Lower lobe of right lung (tissue), 2 donors: ENCODE data around the gene CLCN2. TPM values are rescaled to one million over a fixed set of nuclear protein-coding genes. Genes with fewer than 3 reads are reported as not detected.

ENCODE experiments used
- ATAC-seq, 2 donors: fragments of 200-7000 bp; cut with Tn5 transposase; one replicate each; pipeline ENCODE4 v1.9.1; 2020 to 2022; ENCODE audit warnings: mild to moderate bottlenecking in 2 of 2, moderate library complexity in 2 of 2
- DNase-seq: peaks from one replicate; pipeline ENCODE4 v3.0.0-alpha.2; 2020
- H3K27ac ChIP-seq: fragments of 200-600 bp; one replicate; pipeline ENCODE4 v1.8.0; 2022
- H3K27me3 ChIP-seq: fragments of 200-600 bp; one replicate; pipeline ENCODE4 v1.8.0; 2022; ENCODE audit warnings: low read depth
- H3K36me3 ChIP-seq: fragments of 200-600 bp; one replicate; pipeline ENCODE4 v1.8.0; 2022; ENCODE audit warnings: mild to moderate bottlenecking
- H3K4me1 ChIP-seq: fragments of 200-600 bp; one replicate; pipeline ENCODE4 v1.8.0; 2022
- H3K4me3 ChIP-seq: fragments of 200-600 bp; one replicate; pipeline ENCODE4 v1.8.0; 2022; ENCODE audit warnings: mild to moderate bottlenecking
- H3K9me3 ChIP-seq: fragments of 200-600 bp; one replicate; pipeline ENCODE4 v1.8.0; 2022
- intact Hi-C: fragments of 100-400 bp; cut with DNase I; formaldehyde crosslinking; loops from one replicate; pipeline ENCODE4 v1.11.0; 2022
- long read RNA-seq: library from polyadenylated mRNA; unstranded; transcript quantifications from one replicate; pipeline ENCODE4 v2.0.0, GENCODE V29; 2021
- total RNA-seq: library from RNA; stranded (reverse); fragmentation: NEBNext Ultra II Directional; extraction: Animal tissue kit (Norgen Biotek cat#: 25700); gene quantifications from one replicate; pipeline ENCODE4 v1.2.1, GENCODE V29; 2021
- TF ChIP-seq, protein P1 (sequence below): fragments of 200-600 bp; IDR thresholded peaks from one replicate; pipeline ENCODE4 v1.8.0; 2022; ENCODE audit warnings: antibody characterized with exemption, mild to moderate bottlenecking
- donor health status: DM: no; HTN: yes; CAD: no; lungs with severe emphysema.

The CLCN2 gene
- 4.4 TPM for total RNA-seq
- long read RNA-seq, partial matches to known transcripts: 2 of 8 reads
- long read RNA-seq, other reads (novel, unspliced or antisense): 4 of 8 reads

DNA sequence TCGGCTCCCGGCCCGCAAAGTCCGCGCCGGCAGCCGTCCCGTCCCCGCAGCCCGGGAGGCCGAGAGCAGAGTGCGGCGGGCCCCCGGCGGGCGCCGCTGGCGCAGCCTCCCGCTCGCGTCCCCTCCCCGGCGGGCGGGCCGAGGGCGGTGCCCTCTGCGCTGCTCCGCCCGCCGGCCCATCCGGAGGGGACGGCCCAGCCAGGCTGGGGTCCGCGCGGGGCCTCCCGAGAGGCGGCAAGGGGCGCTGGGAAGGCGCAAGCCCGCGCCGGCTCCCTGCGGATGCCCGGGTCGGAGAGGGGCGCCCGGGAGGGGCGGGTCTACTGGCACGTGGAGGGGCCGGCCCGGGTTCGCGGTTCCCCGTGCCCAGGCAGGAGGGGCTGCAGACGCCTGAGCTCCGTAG lies at the start of gene CLCN2, which contains the start of gene POLR2H:
TSS of gene CLCN2 (minus strand) at position 74 of the 400 bp plus-strand sequence. CDS start 126 bp downstream, outside the sequence.
TSS of gene POLR2H (plus strand) at position 179 of the 400 bp plus-strand sequence. CDS start 1,783 bp downstream, outside the sequence.
- peak; percentile 74 to 75 for ATAC-seq
- Histone ChIP-seq H3K4me3 (peak within 1 kb of the TSS; percentile 98), H3K36me3 (peaks cover 28% of the 10 kb centered on the region), H3K4me1 (peaks cover 23% of the 10 kb centered on the region), H3K27ac (peak within 1 kb of the TSS; percentile 97), H3K27me3 (no peaks in the 10 kb centered on the region), H3K9me3 (no peaks in the 10 kb centered on the region)
- TF ChIP-seq, protein P1, sequence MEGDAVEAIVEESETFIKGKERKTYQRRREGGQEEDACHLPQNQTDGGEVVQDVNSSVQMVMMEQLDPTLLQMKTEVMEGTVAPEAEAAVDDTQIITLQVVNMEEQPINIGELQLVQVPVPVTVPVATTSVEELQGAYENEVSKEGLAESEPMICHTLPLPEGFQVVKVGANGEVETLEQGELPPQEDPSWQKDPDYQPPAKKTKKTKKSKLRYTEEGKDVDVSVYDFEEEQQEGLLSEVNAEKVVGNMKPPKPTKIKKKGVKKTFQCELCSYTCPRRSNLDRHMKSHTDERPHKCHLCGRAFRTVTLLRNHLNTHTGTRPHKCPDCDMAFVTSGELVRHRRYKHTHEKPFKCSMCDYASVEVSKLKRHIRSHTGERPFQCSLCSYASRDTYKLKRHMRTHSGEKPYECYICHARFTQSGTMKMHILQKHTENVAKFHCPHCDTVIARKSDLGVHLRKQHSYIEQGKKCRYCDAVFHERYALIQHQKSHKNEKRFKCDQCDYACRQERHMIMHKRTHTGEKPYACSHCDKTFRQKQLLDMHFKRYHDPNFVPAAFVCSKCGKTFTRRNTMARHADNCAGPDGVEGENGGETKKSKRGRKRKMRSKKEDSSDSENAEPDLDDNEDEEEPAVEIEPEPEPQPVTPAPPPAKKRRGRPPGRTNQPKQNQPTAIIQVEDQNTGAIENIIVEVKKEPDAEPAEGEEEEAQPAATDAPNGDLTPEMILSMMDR: no peak
- intact Hi-C loops: no loop called here
- peak; percentile 61 for DNase-seq

DNA sequence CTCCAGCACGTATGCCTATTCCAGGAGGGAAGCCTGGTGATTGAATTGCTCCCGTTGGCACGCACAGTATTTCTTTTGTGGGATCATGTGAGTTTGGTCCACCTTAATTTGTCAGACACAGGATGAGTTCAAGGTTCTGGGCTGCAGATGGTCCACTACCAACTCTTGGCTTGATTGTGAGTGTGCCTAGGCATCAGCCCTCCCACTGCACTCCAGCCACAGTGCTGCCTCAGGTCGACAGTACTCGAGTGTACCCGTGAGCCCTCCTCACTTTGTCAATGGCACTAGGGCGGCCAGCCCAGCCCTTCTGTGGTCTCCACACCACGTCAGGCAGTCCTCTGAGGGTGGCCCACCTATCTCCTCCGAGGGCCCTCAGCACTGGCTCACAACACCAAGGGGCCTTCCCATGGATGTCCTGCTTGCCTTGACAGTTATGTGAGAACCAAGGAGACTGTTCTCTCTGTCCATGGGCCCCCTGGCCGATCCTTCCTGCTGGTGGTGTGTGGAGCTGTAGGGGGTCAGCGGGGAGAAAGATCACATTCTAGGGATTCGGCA lies 48.6 kb upstream of the CLCN2 start:
- TF ChIP-seq, protein P1: no peak
- DNase-seq (no peak), ATAC-seq (no peak)
- Histone ChIP-seq H3K36me3 (no peaks in the 10 kb centered on the region), H3K27ac (no peak overlapping the region), H3K27me3 (peaks cover 3% of the 10 kb centered on the region), H3K4me3 (no peak overlapping the region), H3K4me1 (no peaks in the 10 kb centered on the region), H3K9me3 (no peaks in the 10 kb centered on the region)
- intact Hi-C loops: no loop called here

DNA sequence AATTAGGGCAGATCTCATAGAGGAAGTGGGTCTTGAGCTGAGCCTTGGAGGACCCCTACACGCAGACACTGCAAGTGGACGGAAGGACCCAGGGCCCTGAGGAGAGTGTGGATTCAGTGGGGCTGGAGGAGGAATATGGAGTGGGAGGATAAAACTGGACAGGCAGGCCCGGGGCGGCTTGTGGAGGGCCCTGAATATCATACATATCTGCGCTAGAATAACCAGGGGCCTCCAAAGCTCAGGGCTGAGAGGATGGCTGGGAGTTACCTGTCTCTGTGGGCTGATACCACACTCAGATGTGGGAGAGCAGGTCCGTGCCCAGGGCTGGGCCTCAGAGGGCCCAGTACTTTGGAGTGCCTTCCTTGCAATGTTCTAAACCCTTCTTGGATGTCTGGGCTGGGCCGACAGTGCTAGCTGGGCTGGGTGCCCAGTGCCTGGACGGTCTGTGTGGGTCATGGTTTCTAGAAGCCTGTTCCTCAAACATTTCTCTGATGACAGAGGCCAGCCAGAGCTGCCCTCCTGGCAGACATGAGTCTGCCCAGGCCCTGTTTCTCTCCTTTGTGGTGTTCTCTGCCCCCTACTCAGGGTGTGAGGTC lies 48.0 kb upstream of the CLCN2 start:
- TF ChIP-seq, protein P1: no peak
- no peak for DNase-seq
- no peaks in the 10 kb centered on the region for H3K9me3 ChIP-seq
- H3K27me3 ChIP-seq: peaks cover 3% of the 10 kb centered on the region
- intact Hi-C loops: no loop called here
- H3K4me1 ChIP-seq: no peaks in the 10 kb centered on the region
- no peak overlapping the region for H3K27ac ChIP-seq
- no peak for ATAC-seq
- H3K36me3 ChIP-seq: no peaks in the 10 kb centered on the region
- H3K4me3 ChIP-seq: no peak overlapping the region

DNA sequence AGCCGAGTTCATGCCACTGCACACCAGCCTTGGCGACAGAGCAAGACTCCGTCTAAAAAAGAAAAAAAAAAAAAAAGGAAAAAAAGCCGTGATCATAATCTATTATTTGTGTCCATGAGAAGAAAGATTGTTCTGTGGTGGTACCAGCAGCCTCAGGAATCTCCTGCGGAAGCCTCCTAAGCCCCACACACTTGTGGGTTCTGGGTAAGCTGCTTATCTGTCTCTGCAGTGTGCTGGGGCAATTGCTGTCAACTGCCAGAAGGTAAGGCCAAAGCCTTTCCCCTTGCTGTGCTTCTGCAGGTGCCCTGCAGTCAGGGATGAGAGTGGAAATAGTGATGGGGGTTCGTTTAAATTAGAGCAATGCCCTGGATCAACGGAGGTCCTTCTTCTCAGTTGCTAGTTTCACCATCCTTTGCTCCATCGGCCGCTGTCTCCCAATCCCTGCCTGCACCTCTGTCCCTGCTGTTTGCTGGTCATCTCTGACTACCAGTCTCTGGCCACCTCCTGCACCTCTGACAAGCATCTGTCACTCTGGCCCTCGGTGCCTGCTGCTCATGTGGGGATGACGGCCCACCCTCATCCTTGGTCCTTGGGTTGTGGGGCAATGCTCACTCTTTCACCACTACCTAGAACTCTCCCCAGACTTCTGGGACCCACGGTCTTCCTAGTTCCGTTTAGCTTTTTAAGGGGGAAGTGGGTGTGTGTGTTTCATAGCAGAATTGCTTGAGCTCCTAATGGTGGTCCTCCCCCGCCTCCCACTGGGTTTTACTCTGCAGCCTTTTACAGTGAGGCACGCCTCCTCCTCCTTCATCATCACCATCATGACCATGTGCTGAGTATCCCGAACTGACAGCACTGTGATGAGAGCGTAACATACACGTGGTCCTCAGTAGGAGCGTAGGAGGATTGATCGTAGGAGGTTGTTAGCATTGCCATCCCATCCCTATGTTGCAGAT lies 43.9 kb upstream of the CLCN2 start:
- ATAC-seq: no peak
- Histone ChIP-seq H3K36me3 (no peaks in the 10 kb centered on the region), H3K27me3 (no peaks in the 10 kb centered on the region), H3K9me3 (no peaks in the 10 kb centered on the region), H3K4me3 (no peak overlapping the region), H3K27ac (no peak overlapping the region), H3K4me1 (no peaks in the 10 kb centered on the region)
- intact Hi-C loops: no loop called here
- TF ChIP-seq, protein P1: no peak
- DNase-seq: no peak

DNA sequence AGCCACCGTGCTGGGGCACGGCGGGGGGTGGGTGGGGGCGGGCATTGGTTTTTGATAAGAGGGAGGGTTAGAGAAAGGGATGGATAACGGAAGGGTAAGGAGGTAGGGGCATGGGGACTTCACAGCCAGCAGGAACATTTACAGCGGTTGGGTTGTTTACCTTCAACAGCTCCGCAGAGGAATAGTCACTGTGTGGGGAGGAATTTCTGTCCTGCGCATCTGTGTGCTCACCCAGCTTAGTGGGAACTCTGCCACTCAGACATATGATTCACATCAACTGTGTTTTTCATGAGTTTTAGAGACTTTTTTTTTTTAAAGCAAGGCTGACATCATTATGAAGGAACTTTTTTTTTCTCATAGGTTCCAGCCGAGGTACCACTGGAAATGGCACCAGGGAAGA lies 38.0 kb upstream of the CLCN2 start:
- no peaks in the 10 kb centered on the region for H3K27me3 ChIP-seq
- DNase-seq (no peak), ATAC-seq (no peak)
- H3K4me3 ChIP-seq: no peak overlapping the region
- TF ChIP-seq, protein P1: no peak
- H3K9me3 ChIP-seq: no peaks in the 10 kb centered on the region
- intact Hi-C loops: no loop called here
- H3K27ac ChIP-seq: no peak overlapping the region
- no peaks in the 10 kb centered on the region for H3K4me1 ChIP-seq
- H3K36me3 ChIP-seq: no peaks in the 10 kb centered on the region
